ENCODE data around the gene REEP6. TPM values are rescaled to one million over a fixed set of nuclear protein-coding genes. Genes with fewer than 3 reads are reported as not detected.

The REEP6 gene
- total and polyA plus RNA-seq, 2 of the 4 experiments (the other 2 are of a cell fraction): 1.3 to 2.2 TPM

DNA sequence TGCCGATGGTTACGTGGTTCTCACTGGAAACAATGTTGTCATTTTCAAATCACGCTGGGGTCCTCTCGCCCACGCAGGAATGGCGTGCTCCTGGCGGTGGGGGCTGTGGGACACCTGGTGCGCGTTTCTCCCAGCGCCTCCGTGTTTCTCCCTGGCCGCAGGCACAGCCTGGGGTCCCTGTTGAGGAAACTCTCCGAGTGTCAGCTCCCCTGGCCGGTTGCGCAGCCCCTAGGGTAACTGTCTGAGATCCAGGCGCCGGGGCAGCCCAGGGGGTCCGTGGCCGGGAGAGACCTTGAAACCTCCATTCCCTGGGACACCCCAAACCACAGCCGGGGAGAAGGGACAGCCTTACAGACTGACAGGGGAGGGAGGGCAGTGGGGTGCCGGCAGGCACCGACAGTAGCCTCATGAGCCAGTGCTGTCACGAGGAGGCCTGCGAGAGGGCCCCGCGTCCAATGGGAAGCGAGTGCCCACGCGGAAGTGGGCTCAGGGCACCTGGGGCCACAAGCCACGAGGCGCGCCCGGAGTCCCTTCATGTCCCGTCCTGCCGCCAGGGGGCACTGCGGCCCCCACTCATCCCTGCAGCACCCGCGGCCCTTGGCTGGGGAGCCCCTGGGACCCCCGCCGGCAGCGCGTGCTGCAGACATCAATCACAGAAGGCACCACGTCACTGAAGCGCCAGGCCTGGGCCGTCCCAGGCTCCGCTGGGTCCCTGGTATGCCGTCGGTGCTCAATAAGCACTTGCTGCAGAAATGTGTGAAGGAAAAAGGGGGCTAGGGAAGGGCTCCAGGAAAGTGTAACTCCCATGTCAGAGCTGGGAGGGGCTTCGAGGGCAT, 12.3 kb downstream of the REEP6 start:
- no peaks in the 10 kb centered on the region for H3K79me1 ChIP-seq (ENCODE audit: low read depth in 1 of 2, low read length in 2 of 2)
- no peak overlapping the region for H3K56ac ChIP-seq (ENCODE audit: extremely low read depth, insufficient read depth, low read length)
- H4K20me1 ChIP-seq (ENCODE audit: insufficient read depth, low read length): no peaks in the 10 kb centered on the region; the same call in 1 of the 2 replicates
- no peak overlapping the region for H3K9ac ChIP-seq (ENCODE audit: low read depth, low read length)
- no peak overlapping the region for H2BK5ac ChIP-seq (ENCODE audit: low read depth, low read length, poor library complexity, severe bottlenecking)
- no peak overlapping the region for H3K23ac ChIP-seq (ENCODE audit: low read depth, low read length)
- ATAC-seq (ENCODE audit: low read depth): peak; percentile 27
- H3K9me1 ChIP-seq (ENCODE audit: insufficient read depth, low read length): no peaks in the 10 kb centered on the region; the same call in 1 of the 2 replicates
- H3K4ac ChIP-seq (ENCODE audit: low read depth, low read length): no peak overlapping the region
- H3K36me3 ChIP-seq (ENCODE audit: control insufficient read depth, insufficient read depth, low read length): peaks cover 8% of the 10 kb centered on the region
- peak overlapping the region; percentile 52 for H3K4me2 ChIP-seq (ENCODE audit: low read depth, low read length)
- ChIA-PET POLR2A (ENCODE audit: unreplicated experiment) (no interaction called here), CTCF (no interaction called here)
- H3K9me3 ChIP-seq (ENCODE audit: control insufficient read depth, insufficient read depth, low read length): no peaks in the 10 kb centered on the region
- dilution Hi-C loops (cut with HindIII; ENCODE audit: low sequenced_read_pairs, unreplicated experiment) (no loop called here), intact Hi-C loops (cut with micrococcal nuclease) (no loop called here), in situ Hi-C loops (cut with MboI; ENCODE audit: low sequenced_read_pairs) (no loop called here)
- H4K8ac ChIP-seq (ENCODE audit: low read depth in 2 of 2, low read length in 2 of 2): peak overlapping the region; percentile 19 to 37; a peak in 1 of 4 replicates
- DNase-seq: peak; percentile 32
- no TSS peak for BruUV-seq (replicated peaks)
- no peak overlapping the region for H3K4me3 ChIP-seq (ENCODE audit: insufficient read depth, low read depth, low read length)
- H2AK9ac ChIP-seq (replicated peaks; ENCODE audit: low read depth, low read length, poor library complexity): no peak overlapping the region
- no peak overlapping the region for H3K18ac ChIP-seq (ENCODE audit: low read depth, low read length)
- peak overlapping the region; percentile 20; the same call in 1 of the 2 replicates for H4K5ac ChIP-seq (ENCODE audit: low read depth, low read length)
- no peak overlapping the region for H2BK15ac ChIP-seq (ENCODE audit: low read depth, low read length)
- peak overlapping the region; percentile 71 for H2AFZ ChIP-seq (replicated peaks; ENCODE audit: low read length, poor library complexity)
- peaks cover 7% of the 10 kb centered on the region; the same call in 1 of the 2 replicates for H3K27me3 ChIP-seq (ENCODE audit: control insufficient read depth, insufficient read depth, low read length)
- no peak overlapping the region for H2BK120ac ChIP-seq (ENCODE audit: low read depth, low read length)
- WGBS, 2 experiments (ENCODE audit: extremely low coverage in 2 of 2, insufficient read length in 1 of 2): 12% methylated on average over 18 of the region's 49 CpGs; no CpG with 5 or more reads in 1 of the 2 experiments
- no peak overlapping the region for H2AK5ac ChIP-seq (ENCODE audit: low read depth, low read length)
- H2BK20ac ChIP-seq (ENCODE audit: low read depth, low read length): no peak overlapping the region
- H3K14ac ChIP-seq (replicated peaks; ENCODE audit: low read depth, low read length): no peak overlapping the region
- H3K4me1 ChIP-seq (ENCODE audit: control insufficient read depth, insufficient read depth, low read length): peaks cover 5% of the 10 kb centered on the region
- no peak overlapping the region for H4K91ac ChIP-seq (ENCODE audit: insufficient read depth, low read depth, low read length)
- H3K27ac ChIP-seq (ENCODE audit: insufficient read depth, low read length): no peak overlapping the region
- no peak for TF ChIP-seq CEBPB (IDR thresholded peaks at IDR 0.05; ENCODE audit: low read depth, low read length)
- TF ChIP-seq RCOR1 (IDR thresholded peaks at IDR 0.05; ENCODE audit: insufficient replicate concordance, low read length): no peak
- no peak for TF ChIP-seq NFE2L2 (IDR thresholded peaks at IDR 0.05; ENCODE audit: low read depth, low read length)
- no peak for TF ChIP-seq FOS (IDR thresholded peaks at IDR 0.05; ENCODE audit: low read depth, low read length)
- TF ChIP-seq RAD21 (IDR thresholded peaks at IDR 0.05; ENCODE audit: low read length): peak; percentile 36; the same call in 1 of the 2 replicates
- TF ChIP-seq BHLHE40 (IDR thresholded peaks at IDR 0.05; ENCODE audit: low read depth, low read length): no peak
- no peak for TF ChIP-seq CHD1 (IDR thresholded peaks at IDR 0.05; ENCODE audit: low read depth, low read length)
- TF ChIP-seq SMC3 (IDR thresholded peaks at IDR 0.05; ENCODE audit: low read depth, low read length): no peak
- no peak for TF ChIP-seq MAFK (IDR thresholded peaks at IDR 0.05; ENCODE audit: low read depth, low read length)
- peak; percentile 58 for TF ChIP-seq CTCF (conservative IDR thresholded peaks at IDR 0.05; ENCODE audit: low read depth, low read length)
- no peak for TF ChIP-seq RFX5 (IDR thresholded peaks at IDR 0.05; ENCODE audit: low read depth, low read length)
- no peak for TF ChIP-seq POLR2A (IDR thresholded peaks at IDR 0.05; ENCODE audit: low read depth, low read length)
- TF ChIP-seq, protein P1, sequence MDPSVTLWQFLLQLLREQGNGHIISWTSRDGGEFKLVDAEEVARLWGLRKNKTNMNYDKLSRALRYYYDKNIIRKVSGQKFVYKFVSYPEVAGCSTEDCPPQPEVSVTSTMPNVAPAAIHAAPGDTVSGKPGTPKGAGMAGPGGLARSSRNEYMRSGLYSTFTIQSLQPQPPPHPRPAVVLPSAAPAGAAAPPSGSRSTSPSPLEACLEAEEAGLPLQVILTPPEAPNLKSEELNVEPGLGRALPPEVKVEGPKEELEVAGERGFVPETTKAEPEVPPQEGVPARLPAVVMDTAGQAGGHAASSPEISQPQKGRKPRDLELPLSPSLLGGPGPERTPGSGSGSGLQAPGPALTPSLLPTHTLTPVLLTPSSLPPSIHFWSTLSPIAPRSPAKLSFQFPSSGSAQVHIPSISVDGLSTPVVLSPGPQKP (IDR thresholded peaks at IDR 0.05; ENCODE audit: borderline replicate concordance, low read depth, low read length): no peak
- TF ChIP-seq MAZ (IDR thresholded peaks at IDR 0.05; ENCODE audit: borderline replicate concordance, low read depth, low read length): peak; percentile 33; the same call in 1 of the 2 replicates
- no peak; the same call in 1 of the 2 replicates for TF ChIP-seq MXI1 (IDR thresholded peaks at IDR 0.05; ENCODE audit: borderline replicate concordance, low read depth, low read length)
